ENCODE measurements around the gene PBX1. TPM values are rescaled to one million over a fixed set of nuclear protein-coding genes. Genes with fewer than 3 reads are reported as not detected.

Gene PBX1
- total and polyA plus RNA-seq, 2 donors (not counting 3 experiments of a cell fraction or from before 2014, with no cell fraction given) = 10.7 to 24.1 TPM

DNA sequence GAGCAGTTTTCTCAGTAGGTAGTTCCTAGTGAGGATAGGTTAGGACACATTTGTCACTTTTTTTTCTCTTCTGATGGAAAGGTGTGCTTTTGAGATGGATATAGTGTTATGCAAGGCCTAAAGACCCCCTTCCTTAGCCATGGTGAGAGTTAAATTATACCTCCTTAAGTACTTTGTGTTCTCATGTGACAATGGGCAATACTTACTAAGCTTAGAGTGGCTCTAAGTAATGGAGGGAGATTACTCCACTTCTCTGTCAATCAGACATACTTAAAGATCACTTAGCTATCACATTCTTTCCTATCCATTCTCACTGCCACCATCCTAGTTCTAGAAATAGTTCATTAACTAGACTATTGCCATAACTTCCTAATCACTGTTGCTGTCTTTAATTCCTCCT is 265.6 kb downstream of the PBX1 start:
- Histone ChIP-seq H3K9ac (replicated peaks; ENCODE audit: extremely low read depth, insufficient read depth, low read length) (no peak overlapping the region), H3K4me1 (ENCODE audit: control insufficient read depth, extremely low read depth, insufficient read depth, low read length) (no peaks in the 10 kb centered on the region), H3K9me3 (replicated peaks; ENCODE audit: control insufficient read depth, insufficient read depth, low read length) (no peaks in the 10 kb centered on the region), H4K20me1 (replicated peaks; ENCODE audit: control insufficient read depth, extremely low read depth, insufficient read depth, low read length) (no peaks in the 10 kb centered on the region), H3K79me2 (ENCODE audit: control insufficient read depth, insufficient read depth, low read length) (no peaks in the 10 kb centered on the region), H3K36me3 (ENCODE audit: control insufficient read depth in 2 of 2, extremely low read depth in 1 of 2, insufficient read depth in 2 of 2, low read length in 2 of 2) (no peaks in the 10 kb centered on the region), H3K27ac (ENCODE audit: insufficient read depth, low read depth, low read length) (no peak overlapping the region), H3K9me1 (replicated peaks; ENCODE audit: control insufficient read depth, extremely low read depth, insufficient read depth, low read length) (no peaks in the 10 kb centered on the region), H3K27me3 (ENCODE audit: control insufficient read depth in 2 of 2, insufficient read depth in 2 of 2, low read length in 2 of 2) (no peaks in the 10 kb centered on the region), H3K4me3 (replicated peaks in 1 of 3; ENCODE audit: insufficient read depth in 1 of 3, low read depth in 1 of 3, low read length in 3 of 3) (no peak overlapping the region), H2AFZ (ENCODE audit: low read depth, low read length) (no peak overlapping the region), H3K4me2 (ENCODE audit: insufficient read depth, low read length) (no peak overlapping the region)
- DNase-seq (ENCODE audit: low read depth, low spot score) = no peak
- POLR2A ChIA-PET = no interaction called here
- CTCF ChIA-PET = interaction anchor here (0.6 to 1.4 kb wide), 3 partner anchors 10 to 18 kb away, joined by 3 to 4 read pairs (median 3); no protein-coding TSS in a partner anchor
- FAIRE-seq = no peak
- BruUV-seq (replicated peaks) = no TSS peak
- intact Hi-C loops (cut with micrococcal nuclease) (no loop called here), dilution Hi-C loops (cut with MboI; ENCODE audit: extremely low pct_ligation_motif_present, low sequenced_read_pairs) (no loop called here)
- TF ChIP-seq EZH2 (IDR thresholded peaks at IDR 0.05; ENCODE audit: borderline replicate concordance, low read depth, low read length, severe bottlenecking) = no peak
- TF ChIP-seq POLR2AphosphoS5 (IDR thresholded peaks at IDR 0.05; ENCODE audit: insufficient read depth, low read depth, low read length) = no peak
- TF ChIP-seq, protein P1, sequence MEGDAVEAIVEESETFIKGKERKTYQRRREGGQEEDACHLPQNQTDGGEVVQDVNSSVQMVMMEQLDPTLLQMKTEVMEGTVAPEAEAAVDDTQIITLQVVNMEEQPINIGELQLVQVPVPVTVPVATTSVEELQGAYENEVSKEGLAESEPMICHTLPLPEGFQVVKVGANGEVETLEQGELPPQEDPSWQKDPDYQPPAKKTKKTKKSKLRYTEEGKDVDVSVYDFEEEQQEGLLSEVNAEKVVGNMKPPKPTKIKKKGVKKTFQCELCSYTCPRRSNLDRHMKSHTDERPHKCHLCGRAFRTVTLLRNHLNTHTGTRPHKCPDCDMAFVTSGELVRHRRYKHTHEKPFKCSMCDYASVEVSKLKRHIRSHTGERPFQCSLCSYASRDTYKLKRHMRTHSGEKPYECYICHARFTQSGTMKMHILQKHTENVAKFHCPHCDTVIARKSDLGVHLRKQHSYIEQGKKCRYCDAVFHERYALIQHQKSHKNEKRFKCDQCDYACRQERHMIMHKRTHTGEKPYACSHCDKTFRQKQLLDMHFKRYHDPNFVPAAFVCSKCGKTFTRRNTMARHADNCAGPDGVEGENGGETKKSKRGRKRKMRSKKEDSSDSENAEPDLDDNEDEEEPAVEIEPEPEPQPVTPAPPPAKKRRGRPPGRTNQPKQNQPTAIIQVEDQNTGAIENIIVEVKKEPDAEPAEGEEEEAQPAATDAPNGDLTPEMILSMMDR (IDR thresholded peaks at IDR 0.05; ENCODE audit: extremely low read depth in 1 of 2, insufficient read depth in 1 of 2, low read depth in 1 of 2, low read length in 2 of 2) = no peak
- no peak for TF ChIP-seq JUN (IDR thresholded peaks at IDR 0.05; ENCODE audit: borderline replicate concordance, insufficient read depth, insufficient read length, low read depth)
- no peak for TF ChIP-seq POLR2A (IDR thresholded peaks at IDR 0.05; ENCODE audit: low read depth, low read length)
- TF ChIP-seq, protein P2, sequence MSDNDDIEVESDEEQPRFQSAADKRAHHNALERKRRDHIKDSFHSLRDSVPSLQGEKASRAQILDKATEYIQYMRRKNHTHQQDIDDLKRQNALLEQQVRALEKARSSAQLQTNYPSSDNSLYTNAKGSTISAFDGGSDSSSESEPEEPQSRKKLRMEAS (IDR thresholded peaks at IDR 0.05; ENCODE audit: insufficient read depth, insufficient read length) = no peak
- no peak for TF ChIP-seq GATA2 (IDR thresholded peaks at IDR 0.05; ENCODE audit: insufficient read depth, insufficient read length, low read depth, low read length)
- no peak for TF ChIP-seq FOS (IDR thresholded peaks at IDR 0.05; ENCODE audit: borderline replicate concordance, insufficient read depth, low read length)
- no peak for TF ChIP-seq MYC (IDR thresholded peaks at IDR 0.05; ENCODE audit: low read depth, low read length)
